Tongue (tissue), 2 donors: ENCODE results near the gene RRP1. TPM values are rescaled to one million over a fixed set of nuclear protein-coding genes. Genes with fewer than 3 reads are reported as not detected.

ENCODE experiments used
- DNase-seq: peaks from one replicate; pipeline ENCODE4 v3.0.0-alpha.2; 2015
- total RNA-seq: library from RNA; depleted of rRNA; stranded (reverse); fragments of >200 nt; gene quantifications from one replicate; pipeline ENCODE4 v1.2.3, GENCODE V29; 2014

Gene RRP1
- total RNA-seq, 1 donor from 2014 or later: 17.2 TPM

- DNase-seq: no peak
Observed at GRCh38 chr21:43802713-43803313, 13.4 kb downstream of the RRP1 start.

DNA sequence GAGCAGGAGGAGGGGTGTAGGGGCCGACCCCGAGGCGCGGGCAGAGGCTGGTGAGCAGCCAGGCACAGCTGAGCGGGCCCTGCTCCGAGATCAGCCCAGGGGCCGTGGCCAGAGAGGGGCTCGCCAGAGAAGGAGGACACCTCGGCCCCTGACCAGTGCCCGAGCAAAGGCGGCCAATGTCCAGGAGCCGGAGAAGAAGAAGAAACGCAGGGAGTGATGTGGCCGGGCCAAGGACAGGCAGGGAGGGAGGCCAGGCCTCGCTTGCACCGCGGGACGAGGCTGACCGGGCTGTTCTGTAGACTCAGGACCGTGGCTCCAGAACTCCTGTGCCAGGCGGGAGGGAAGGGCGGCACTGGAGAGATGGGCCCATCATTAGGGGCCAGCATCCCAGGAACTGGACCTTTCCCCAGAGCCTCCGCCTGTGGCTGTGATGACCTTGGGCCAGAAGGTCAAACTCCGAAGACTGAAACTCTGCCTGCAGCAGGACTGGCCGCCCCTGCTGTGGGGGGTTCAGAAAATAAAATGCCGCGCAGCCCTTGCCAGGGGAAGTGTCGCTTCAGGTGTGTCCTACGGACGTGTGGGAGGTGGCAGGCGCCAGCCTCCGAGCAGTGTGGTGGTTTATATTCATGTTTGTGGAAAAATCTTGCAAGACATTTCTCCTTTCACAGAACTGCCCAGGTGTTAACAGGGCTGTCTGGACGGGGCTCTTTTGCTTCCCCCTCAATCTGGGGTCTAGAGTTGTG is 14.4 kb downstream of the RRP1 start:
- DNase-seq: no peak

DNA sequence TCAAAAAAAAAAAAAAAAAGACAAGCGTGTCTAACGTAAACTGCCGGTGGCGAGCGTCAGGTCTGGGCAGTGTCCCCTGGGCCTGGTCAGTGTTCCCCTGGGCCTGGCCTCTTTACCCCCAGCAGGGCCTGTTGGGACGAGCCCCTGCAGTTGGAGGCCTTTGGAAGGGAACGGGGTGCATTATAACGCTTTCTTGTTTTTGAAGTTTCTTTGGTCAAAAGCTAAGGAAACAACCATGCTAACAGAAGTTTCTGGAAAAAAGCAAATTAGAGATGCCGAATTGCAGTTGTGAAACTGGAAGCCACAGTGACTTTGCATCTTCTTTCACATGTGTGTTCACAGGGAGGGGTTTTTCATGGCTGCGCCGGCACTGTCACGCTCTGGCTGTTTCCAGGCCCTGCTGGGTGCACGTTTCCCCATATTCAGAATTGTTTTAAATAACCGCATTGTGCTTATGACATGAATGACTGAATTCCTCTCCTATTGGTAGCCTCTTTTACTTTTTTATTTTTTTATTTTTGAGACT is 16.0 kb downstream of the RRP1 start:
- DNase-seq: no peak

DNA sequence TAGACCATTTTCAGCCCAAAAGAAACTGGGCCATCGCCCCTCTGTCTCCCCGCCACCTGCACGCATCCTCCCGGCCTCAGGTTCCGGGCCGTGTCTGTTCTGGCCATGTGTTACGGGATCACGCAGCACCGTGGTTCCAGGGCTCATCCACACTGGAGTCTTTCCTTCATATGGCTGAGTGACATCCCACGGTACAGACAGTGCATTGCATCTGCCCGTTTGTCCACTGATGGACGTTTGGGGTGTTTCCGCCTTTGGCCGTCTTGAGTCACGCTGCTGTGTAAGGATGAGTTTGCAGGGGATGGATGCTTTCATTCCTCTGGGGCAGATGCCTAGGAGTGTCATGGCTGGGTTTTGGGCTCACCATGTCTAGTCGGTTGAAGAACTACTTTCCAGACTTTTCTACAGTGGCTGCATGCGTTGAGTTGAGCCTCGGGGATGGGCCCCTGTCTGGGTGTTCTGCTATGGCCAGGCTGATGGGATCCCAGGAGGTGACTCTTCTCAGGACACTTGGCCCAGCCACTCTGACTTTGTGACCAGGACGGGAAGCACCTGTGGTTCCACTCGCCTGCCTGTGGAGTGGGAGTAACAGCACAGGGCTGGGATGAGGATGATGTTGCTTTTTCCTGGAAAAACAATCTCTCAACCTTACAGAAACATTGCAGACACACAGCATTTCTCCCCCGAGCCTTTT is 16.8 kb downstream of the RRP1 start:
- DNase-seq: no peak

GRCh38 chr21:43808367-43808766 is 19.0 kb downstream of the RRP1 start:
- DNase-seq: no peak

GRCh38 chr21:43808832-43809251 is 19.5 kb downstream of the RRP1 start:
- DNase-seq: peak; percentile 43

DNA sequence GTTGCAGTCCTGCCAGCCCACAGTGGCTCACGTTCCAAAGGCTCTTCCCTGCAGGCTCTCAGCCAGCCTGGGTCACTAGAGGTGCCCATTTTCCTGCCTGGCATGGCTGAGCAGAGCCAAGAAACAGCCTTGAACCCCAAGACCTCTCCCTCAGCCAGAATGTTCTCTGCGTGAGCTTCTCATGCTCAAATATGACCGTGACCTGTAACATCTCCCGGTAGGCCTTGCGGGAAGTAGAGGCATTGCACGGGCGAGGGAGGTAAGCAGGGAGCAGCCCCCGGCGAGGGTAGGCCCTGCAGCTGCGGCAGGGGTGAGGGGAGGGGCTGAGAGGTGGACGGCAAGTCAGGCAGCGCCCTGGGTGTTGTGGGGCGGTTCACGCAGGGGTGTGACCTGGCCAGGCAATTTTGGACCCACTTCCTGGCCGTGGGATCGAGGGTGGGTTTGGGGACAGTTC is 20.0 kb downstream of the RRP1 start:
- DNase-seq: no peak

- DNase-seq: no peak
Observed at GRCh38 chr21:43809853-43810504, 20.6 kb downstream of the RRP1 start.

DNA sequence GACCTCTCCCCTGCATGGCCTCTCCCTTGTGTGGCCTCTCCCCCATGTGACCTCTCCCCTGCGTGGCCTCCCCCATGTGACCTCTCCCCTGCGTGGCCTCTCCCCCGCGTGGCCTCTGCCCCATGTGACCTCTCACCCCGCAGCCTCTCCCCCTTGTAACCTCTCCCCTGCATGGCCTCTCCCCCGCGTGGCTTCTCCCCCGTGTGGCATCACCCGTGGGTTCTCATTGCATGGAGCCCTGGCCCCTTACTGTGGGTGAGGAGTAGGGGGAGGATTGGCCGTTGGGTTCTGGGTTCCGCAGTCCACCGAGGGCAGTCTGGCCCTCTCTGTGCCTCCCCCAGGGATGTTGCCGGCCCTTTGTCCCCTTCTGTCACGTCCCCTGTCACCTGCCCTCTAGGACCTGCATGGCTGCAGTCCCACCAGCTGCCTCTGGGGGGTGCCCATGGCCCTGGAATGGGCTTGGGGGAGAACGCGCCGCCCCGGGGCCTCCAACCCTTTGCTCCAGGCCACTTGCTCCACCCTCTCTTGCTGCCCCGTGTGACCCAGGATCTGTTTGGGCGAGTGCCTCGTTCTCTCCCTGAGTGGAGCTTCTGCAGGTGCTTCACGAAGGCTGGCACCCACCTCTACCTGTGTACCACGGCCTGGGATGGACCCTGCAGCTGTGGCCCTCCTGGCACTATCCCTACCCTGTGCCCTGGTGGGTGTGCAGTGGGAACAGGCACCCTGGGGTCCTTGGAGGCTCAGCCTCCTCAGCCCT is 21.3 kb downstream of the RRP1 start:
- peak; percentile 81 for DNase-seq

DNA sequence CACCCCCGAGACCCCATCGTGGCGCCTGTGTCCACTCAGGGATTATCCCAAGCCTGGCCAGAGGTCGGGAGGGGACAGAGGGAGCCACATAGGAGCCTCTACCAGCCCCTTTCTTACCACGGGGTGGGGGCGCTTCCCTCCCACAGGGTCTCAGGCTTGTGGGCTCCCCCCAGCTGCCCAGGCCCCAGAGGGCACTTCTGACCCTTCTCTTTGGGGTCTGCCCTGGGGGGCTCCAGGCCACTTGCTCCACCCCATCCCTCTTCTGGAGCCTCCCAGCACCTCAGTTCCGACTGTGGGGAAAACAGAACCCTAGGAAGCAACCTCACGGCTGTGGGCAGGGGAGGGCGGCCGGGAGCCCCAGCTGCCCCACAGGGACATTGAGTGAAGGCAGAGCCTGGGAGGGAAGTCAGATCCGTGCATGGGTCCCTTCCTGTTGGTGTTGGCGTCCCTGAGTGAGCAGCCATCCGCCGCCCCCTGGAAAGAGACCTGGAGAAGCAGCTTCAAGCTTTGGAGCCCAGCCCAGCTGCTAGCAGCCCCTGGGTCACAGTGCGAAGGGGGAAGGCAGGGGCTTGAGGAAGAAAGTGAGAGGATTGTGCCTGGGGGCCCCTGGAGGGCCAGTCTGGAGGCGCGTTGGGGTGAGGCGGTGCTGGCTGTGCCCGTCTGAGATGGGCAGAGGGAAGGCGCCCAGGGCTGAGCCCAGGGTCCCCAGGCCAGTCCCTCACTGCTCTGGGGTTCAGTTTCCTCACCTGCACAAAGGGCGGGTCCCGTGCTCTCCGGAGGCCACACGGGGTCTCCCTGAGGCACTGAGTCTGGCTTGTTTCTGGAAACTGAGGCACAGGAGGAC is 22.1 kb downstream of the RRP1 start:
- no peak for DNase-seq

GRCh38 chr21:43812139-43812821 is 22.9 kb downstream of the RRP1 start:
- DNase-seq: peak; percentile 45

DNA sequence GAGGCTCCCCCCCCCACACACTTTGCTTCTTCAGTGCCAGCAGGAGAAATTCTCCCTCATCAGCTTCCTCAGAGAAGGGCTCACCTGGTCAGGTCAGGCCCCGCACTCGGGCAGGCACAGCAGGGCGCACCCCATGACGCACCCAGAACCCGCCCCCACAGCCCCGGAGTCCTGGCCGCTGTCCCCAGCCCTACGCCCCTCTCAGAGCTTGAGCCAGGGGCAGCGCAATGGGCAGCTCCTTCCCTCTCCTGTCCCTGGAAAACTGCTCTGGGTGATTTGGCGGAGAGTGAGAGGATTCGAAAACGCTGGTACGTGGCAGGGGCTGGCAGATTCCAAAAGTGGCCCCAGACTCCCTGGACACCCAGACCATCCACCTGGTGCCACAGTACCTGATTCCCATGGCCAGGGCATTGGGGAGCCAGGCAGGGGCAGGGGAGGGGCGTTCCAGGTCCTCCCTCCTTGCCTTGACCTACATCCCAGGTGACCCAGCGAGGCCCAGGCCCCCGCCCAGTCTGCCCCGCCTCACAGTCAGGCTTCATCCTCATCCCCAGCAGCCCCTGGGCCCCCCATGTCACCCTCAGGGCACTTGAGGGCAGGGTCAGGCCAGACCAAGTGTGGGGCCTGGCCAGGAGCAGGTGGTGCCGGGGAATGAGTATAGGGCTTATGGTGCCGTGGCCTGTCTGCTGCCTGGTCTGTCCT is 23.7 kb downstream of the RRP1 start:
- no peak for DNase-seq

- no peak for DNase-seq
Observed at GRCh38 chr21:43813656-43813980, 24.2 kb downstream of the RRP1 start.

DNA sequence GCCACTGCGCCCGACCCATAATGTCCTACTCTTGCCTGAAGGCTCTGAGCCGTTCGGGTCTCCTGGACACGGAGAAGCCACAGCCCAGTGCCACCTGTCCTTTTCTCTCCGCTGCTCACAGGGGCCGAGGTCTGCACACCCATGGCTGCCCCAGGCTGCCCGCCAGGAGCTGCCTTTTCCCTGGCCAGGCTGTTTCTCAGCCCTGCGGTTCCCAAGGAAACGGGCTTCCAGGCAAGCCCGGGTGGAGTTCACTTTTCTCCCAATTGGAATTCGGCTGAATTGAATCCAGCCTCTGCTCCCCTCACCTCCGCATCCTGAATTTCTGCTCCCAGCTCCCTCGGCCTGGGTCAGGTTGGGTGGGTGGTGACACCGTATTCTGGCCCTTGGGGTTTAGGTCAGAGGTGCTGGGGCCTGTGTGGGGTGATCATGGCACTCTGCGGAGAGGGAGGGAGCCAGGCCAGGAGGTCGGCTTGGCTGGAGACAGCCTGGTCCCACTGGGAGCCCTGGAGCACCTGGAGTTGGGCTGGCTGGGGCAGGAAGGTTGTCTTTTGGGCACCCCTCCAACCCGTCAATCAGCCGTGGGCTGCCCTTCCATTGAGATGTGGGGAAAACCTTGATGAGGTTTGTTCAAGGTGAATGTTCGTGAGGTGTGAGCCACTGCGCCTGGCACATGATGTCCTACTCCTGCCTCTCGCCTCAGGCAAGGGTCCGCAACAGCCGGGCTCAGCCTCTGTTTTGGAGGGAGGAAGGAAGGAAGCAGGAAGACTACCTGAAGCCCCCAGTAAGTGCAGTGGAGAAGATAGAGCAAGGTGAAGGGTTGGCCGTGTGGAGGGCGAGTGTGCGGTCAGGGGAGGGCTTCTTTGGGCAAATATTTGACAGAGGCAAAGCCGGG is 25.1 kb downstream of the RRP1 start:
- peak; percentile 42 for DNase-seq

GRCh38 chr21:43815107-43815613 is 25.8 kb downstream of the RRP1 start:
- no peak for DNase-seq

- no peak for DNase-seq
Observed at GRCh38 chr21:43815991-43816390, 26.6 kb downstream of the RRP1 start.

GRCh38 chr21:43816611-43817071 is 27.3 kb downstream of the RRP1 start:
- no peak for DNase-seq
